Chondrocyte (in vitro differentiated cells): ENCODE data around the gene MALRD1. TPM values are rescaled to one million over a fixed set of nuclear protein-coding genes. Genes with fewer than 3 reads are reported as not detected.

Source experiments
- DNase-seq: peaks from one replicate; pipeline ENCODE4 v3.0.0; 2021; ENCODE audit warnings: mixed read lengths, low spot score
- H3K27ac Mint-ChIP-seq: one replicate; pipeline ENCODE4 v1.8.0; 2021; ENCODE audit warnings: mild to moderate bottlenecking, moderate library complexity, mixed read lengths; ENCODE audit not compliant: unreplicated experiment
- H3K27me3 Mint-ChIP-seq: 2 replicates; pipeline ENCODE4 v1.8.0; 2021; ENCODE audit warnings: low read depth, mixed read lengths
- H3K36me3 Mint-ChIP-seq: 2 replicates; pipeline ENCODE4 v1.8.0; 2021; ENCODE audit warnings: low read depth, mixed read lengths
- H3K4me1 Mint-ChIP-seq: 2 replicates; pipeline ENCODE4 v1.8.0; 2021; ENCODE audit warnings: low read depth, mild to moderate bottlenecking, mixed read lengths
- H3K4me3 Mint-ChIP-seq: one replicate; pipeline ENCODE4 v1.8.0; 2021; ENCODE audit warnings: mild to moderate bottlenecking, moderate library complexity, mixed read lengths; ENCODE audit not compliant: unreplicated experiment
- H3K9me3 Mint-ChIP-seq: 2 replicates; pipeline ENCODE4 v1.8.0; 2021; ENCODE audit warnings: low read depth, mixed read lengths
- total RNA-seq: library from RNA; stranded (reverse); gene quantifications from 3 replicates; pipeline ENCODE4 v1.2.1, GENCODE V29; 2021
- TF ChIP-seq, protein P1 (sequence below): fragments of 200-600 bp; sonication (generic); IDR thresholded peaks from 2 replicates; pipeline ENCODE4 v1.5.0; 2021; ENCODE audit warnings: antibody characterized with exemption, mild to moderate bottlenecking, moderate library complexity

Gene MALRD1
- total RNA-seq, 1 donor from 2014 or later: 0.27 TPM

- Mint-ChIP-seq H3K9me3 (peaks cover 3% of the 10 kb centered on the region), H3K27ac (no peak overlapping the region), H3K36me3 (no peaks in the 10 kb centered on the region), H3K27me3 (no peaks in the 10 kb centered on the region), H3K4me1 (no peaks in the 10 kb centered on the region), H3K4me3 (no peak overlapping the region)
- TF ChIP-seq, protein P1, sequence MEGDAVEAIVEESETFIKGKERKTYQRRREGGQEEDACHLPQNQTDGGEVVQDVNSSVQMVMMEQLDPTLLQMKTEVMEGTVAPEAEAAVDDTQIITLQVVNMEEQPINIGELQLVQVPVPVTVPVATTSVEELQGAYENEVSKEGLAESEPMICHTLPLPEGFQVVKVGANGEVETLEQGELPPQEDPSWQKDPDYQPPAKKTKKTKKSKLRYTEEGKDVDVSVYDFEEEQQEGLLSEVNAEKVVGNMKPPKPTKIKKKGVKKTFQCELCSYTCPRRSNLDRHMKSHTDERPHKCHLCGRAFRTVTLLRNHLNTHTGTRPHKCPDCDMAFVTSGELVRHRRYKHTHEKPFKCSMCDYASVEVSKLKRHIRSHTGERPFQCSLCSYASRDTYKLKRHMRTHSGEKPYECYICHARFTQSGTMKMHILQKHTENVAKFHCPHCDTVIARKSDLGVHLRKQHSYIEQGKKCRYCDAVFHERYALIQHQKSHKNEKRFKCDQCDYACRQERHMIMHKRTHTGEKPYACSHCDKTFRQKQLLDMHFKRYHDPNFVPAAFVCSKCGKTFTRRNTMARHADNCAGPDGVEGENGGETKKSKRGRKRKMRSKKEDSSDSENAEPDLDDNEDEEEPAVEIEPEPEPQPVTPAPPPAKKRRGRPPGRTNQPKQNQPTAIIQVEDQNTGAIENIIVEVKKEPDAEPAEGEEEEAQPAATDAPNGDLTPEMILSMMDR: no peak
- DNase-seq: no peak
These were observed 146.3 kb downstream of the MALRD1 start for GRCh38 chr10:19194866-19195265.

GRCh38 chr10:19195698-19196097 lies 147.1 kb downstream of the MALRD1 start:
- no peak overlapping the region for H3K4me3 Mint-ChIP-seq
- no peaks in the 10 kb centered on the region for H3K27me3 Mint-ChIP-seq
- no peaks in the 10 kb centered on the region for H3K4me1 Mint-ChIP-seq
- TF ChIP-seq, protein P1: no peak
- H3K9me3 Mint-ChIP-seq: no peaks in the 10 kb centered on the region
- H3K27ac Mint-ChIP-seq: no peak overlapping the region
- H3K36me3 Mint-ChIP-seq: no peaks in the 10 kb centered on the region
- no peak for DNase-seq

DNA sequence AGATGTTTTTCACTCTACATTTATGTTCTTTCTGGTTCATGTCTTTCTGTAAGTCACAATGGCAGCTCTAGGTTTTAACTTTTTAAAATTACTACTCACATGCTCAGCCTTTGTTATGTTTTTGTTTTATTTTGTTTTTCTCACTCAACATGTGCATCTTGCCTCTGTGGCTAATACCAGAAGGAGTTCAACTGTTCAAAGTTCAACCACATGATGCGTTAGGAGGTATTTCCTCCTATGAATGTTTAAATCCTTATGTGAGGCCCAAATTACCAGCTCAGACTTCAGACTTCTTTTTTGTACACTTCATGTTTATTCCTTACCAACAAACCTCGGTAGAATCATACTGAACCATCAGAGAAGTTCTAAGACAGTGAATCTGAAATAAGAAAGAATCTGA lies 151.6 kb downstream of the MALRD1 start:
- DNase-seq: no peak
- H3K4me1 Mint-ChIP-seq: no peaks in the 10 kb centered on the region
- H3K27me3 Mint-ChIP-seq: peaks cover 2% of the 10 kb centered on the region

GRCh38 chr10:19204246-19204917 lies 155.8 kb downstream of the MALRD1 start:
- Mint-ChIP-seq H3K27ac (no peak overlapping the region), H3K27me3 (peaks cover 2% of the 10 kb centered on the region)
- TF ChIP-seq, protein P1: no peak

More for the DNA sequence above, 151.6 kb downstream of the MALRD1 start:
- no peaks in the 10 kb centered on the region for H3K36me3 Mint-ChIP-seq
- no peaks in the 10 kb centered on the region for H3K9me3 Mint-ChIP-seq
- H3K27ac Mint-ChIP-seq: no peak overlapping the region
- TF ChIP-seq, protein P1: no peak
- no peak overlapping the region for H3K4me3 Mint-ChIP-seq

GRCh38 chr10:19209319-19209718 lies 160.7 kb downstream of the MALRD1 start:
- Mint-ChIP-seq H3K9me3 (no peaks in the 10 kb centered on the region), H3K4me1 (no peaks in the 10 kb centered on the region), H3K27me3 (peaks cover 2% of the 10 kb centered on the region), H3K27ac (no peak overlapping the region), H3K4me3 (no peak overlapping the region), H3K36me3 (no peaks in the 10 kb centered on the region)
- TF ChIP-seq, protein P1: no peak
- DNase-seq: no peak

More at GRCh38 chr10:19204246-19204917, 155.8 kb downstream of the MALRD1 start:
- no peak for DNase-seq
- Mint-ChIP-seq H3K4me3 (no peak overlapping the region), H3K9me3 (no peaks in the 10 kb centered on the region), H3K36me3 (no peaks in the 10 kb centered on the region), H3K4me1 (no peaks in the 10 kb centered on the region)
